ENCODE measurements around the gene NPAS2.

The NPAS2 gene

DNA sequence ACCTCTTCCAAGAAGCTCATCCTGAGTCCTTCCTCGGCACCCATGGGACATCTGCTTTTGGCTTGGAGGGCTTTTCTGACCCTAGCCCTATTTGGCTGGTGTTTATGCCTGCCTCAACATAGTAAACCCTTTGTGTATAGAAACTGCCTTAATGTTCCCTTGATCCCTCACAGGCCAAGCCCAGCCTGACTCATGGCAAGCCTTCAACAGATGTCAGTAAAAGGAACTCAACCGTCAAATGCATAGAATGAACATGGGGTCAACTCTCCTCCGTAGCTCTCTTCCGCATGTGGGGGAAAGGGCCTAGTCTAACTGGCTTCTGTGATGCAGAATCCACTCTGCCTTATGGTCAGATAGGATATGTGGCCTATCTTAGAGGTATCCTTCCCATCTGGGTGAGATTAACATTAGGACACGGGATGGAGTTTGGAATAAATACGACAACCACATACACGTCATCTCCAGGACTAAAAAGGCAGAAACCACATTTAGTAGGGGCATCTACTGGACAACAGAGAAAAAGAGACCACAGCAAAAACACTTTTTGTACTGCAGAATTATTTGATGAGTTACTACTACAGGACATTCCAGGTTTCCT, 2.5 kb upstream of the NPAS2 start:
- H3K4ac ChIP-seq (ENCODE audit: low read depth, low read length), result no peak overlapping the region
- no peaks in the 10 kb centered on the region for H3K36me3 ChIP-seq (ENCODE audit: control insufficient read depth in 1 of 2, insufficient read depth in 2 of 2, low read length in 2 of 2)
- H4K8ac ChIP-seq (ENCODE audit: low read depth, low read length), result no peak overlapping the region
- peaks cover 2% of the 10 kb centered on the region for H3K79me2 ChIP-seq (ENCODE audit: control insufficient read depth, insufficient read depth, low read length, poor library complexity)
- no peak overlapping the region for H3K18ac ChIP-seq (ENCODE audit: low read length)
- H3K4me3 ChIP-seq (ENCODE audit: low read depth, low read length), result no peak overlapping the region
- no CpG with 5 or more reads among the region's 7 CpGs for WGBS (ENCODE audit: extremely low coverage, insufficient coverage, insufficient read length)
- no peak for DNase-seq
- no peak overlapping the region for H3K4me2 ChIP-seq (ENCODE audit: low read length)
- no peak overlapping the region for H3K23ac ChIP-seq (ENCODE audit: low read length)
- peaks cover 18% of the 10 kb centered on the region for H3K27me3 ChIP-seq (ENCODE audit: insufficient read depth, low read length)
- no peak overlapping the region for H2AFZ ChIP-seq (ENCODE audit: insufficient read depth, low read length, poor library complexity)
- no peak overlapping the region for H3K14ac ChIP-seq (ENCODE audit: low read length)
- H3K9ac ChIP-seq (ENCODE audit: low read length), result no peak overlapping the region
- H3K4me1 ChIP-seq (ENCODE audit: control insufficient read depth in 1 of 2, insufficient read depth in 2 of 2, low read length in 2 of 2), result peaks cover 11 to 13% of the 10 kb centered on the region in 2 experiments
- H2BK5ac ChIP-seq (ENCODE audit: low read depth, low read length, poor library complexity), result no peak overlapping the region
- H2BK12ac ChIP-seq (ENCODE audit: low read length), result no peak overlapping the region
- no peak overlapping the region for H4K91ac ChIP-seq (ENCODE audit: low read depth, low read length)
- peaks cover 2% of the 10 kb centered on the region for H3K79me1 ChIP-seq (ENCODE audit: low read length)
- no peak overlapping the region for H3K27ac ChIP-seq (ENCODE audit: low read depth, low read length)
- H2BK120ac ChIP-seq (ENCODE audit: insufficient read depth, low read length, poor library complexity), result no peak overlapping the region
- peaks cover 1% of the 10 kb centered on the region for H3K9me3 ChIP-seq (ENCODE audit: insufficient read depth, low read depth, low read length)
- H2AK5ac ChIP-seq (ENCODE audit: low read length), result no peak overlapping the region
- no peak overlapping the region for H4K12ac ChIP-seq (ENCODE audit: low read depth, low read length)

DNA sequence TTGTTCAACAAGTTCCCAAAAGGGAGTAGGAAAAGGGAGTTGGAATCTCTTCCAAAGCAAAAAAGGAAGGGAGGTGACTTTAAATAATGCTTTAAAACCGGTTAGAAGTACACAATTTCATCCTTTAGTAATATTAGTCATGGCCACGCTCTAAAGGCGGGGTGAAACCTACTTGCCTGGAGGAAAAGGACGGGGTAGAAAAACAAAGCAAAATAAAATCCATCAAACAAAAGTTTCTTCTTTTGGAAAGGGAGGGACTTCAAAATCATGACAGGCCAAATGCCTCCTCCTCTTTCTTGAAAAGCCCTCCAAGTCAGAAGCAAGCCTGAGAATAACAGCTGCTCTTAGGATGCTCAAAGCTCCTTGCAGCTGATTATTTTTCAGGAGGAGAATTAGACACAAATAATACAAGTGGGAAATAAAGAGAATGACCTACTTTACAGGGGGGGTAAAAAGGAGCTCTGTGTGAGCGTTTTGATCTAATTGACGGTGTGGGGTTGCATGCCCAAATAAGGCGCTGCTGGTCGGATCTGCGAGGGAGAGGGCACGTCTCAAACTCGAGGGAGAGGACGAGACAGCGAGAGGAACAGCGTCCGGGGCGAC, 1.8 kb upstream of the NPAS2 start:
- Histone ChIP-seq H2BK12ac (ENCODE audit: low read length) (no peak overlapping the region), H2BK120ac (ENCODE audit: insufficient read depth, low read length, poor library complexity) (no peak overlapping the region), H3K14ac (ENCODE audit: low read length) (no peak overlapping the region), H3K9ac (ENCODE audit: low read length) (no peak overlapping the region), H4K91ac (ENCODE audit: low read depth, low read length) (no peak overlapping the region), H3K79me1 (ENCODE audit: low read length) (peaks cover 2% of the 10 kb centered on the region), H3K4me2 (ENCODE audit: low read length) (peak overlapping the region; percentile 96), H4K12ac (ENCODE audit: low read depth, low read length) (no peak overlapping the region), H3K4ac (ENCODE audit: low read depth, low read length) (no peak overlapping the region), H3K9me3 (ENCODE audit: insufficient read depth, low read depth, low read length) (peaks cover 1% of the 10 kb centered on the region), H2AFZ (ENCODE audit: insufficient read depth, low read length, poor library complexity) (peak overlapping the region; percentile 66), H3K27ac (ENCODE audit: low read depth, low read length) (no peak overlapping the region), H3K36me3 (ENCODE audit: control insufficient read depth in 1 of 2, insufficient read depth in 2 of 2, low read length in 2 of 2) (no peaks in the 10 kb centered on the region), H2AK5ac (ENCODE audit: low read length) (no peak overlapping the region), H3K18ac (ENCODE audit: low read length) (no peak overlapping the region), H3K23ac (ENCODE audit: low read length) (no peak overlapping the region), H3K27me3 (ENCODE audit: insufficient read depth, low read length) (peaks cover 21% of the 10 kb centered on the region), H3K4me3 (ENCODE audit: low read depth, low read length) (no peak overlapping the region), H3K4me1 (ENCODE audit: control insufficient read depth in 1 of 2, insufficient read depth in 2 of 2, low read length in 2 of 2) (peaks cover 11 to 13% of the 10 kb centered on the region in 2 experiments), H2BK5ac (ENCODE audit: low read depth, low read length, poor library complexity) (no peak overlapping the region), H4K8ac (ENCODE audit: low read depth, low read length) (no peak overlapping the region), H3K79me2 (ENCODE audit: control insufficient read depth, insufficient read depth, low read length, poor library complexity) (peaks cover 2% of the 10 kb centered on the region)
- WGBS (ENCODE audit: extremely low coverage, insufficient coverage, insufficient read length), result no CpG with 5 or more reads among the region's 16 CpGs
- no peak for DNase-seq

- H2BK12ac ChIP-seq (ENCODE audit: low read length), result peak overlapping the region; percentile 28
- no peak overlapping the region for H2AK5ac ChIP-seq (ENCODE audit: low read length)
- H3K4me2 ChIP-seq (ENCODE audit: low read length), result peak overlapping the region; percentile 96
- no peaks in the 10 kb centered on the region for H3K36me3 ChIP-seq (ENCODE audit: control insufficient read depth in 1 of 2, insufficient read depth in 2 of 2, low read length in 2 of 2)
- no peak overlapping the region for H3K23ac ChIP-seq (ENCODE audit: low read length)
- peak overlapping the region; percentile 69 for H3K4me3 ChIP-seq (ENCODE audit: low read depth, low read length)
- H4K12ac ChIP-seq (ENCODE audit: low read depth, low read length), result no peak overlapping the region
- H3K14ac ChIP-seq (ENCODE audit: low read length), result no peak overlapping the region
- peaks cover 2% of the 10 kb centered on the region for H3K79me2 ChIP-seq (ENCODE audit: control insufficient read depth, insufficient read depth, low read length, poor library complexity)
- DNase-seq, result peak in 1 of 2 donors; percentile 48
- H3K79me1 ChIP-seq (ENCODE audit: low read length), result peaks cover 2% of the 10 kb centered on the region
- no peak overlapping the region for H3K18ac ChIP-seq (ENCODE audit: low read length)
- H2BK5ac ChIP-seq (ENCODE audit: low read depth, low read length, poor library complexity), result no peak overlapping the region
- peak overlapping the region; percentile 59 for H2BK120ac ChIP-seq (ENCODE audit: insufficient read depth, low read length, poor library complexity)
- H3K4me1 ChIP-seq (ENCODE audit: control insufficient read depth in 1 of 2, insufficient read depth in 2 of 2, low read length in 2 of 2), result peaks cover 11 to 13% of the 10 kb centered on the region in 2 experiments
- peak overlapping the region; percentile 41 for H3K9ac ChIP-seq (ENCODE audit: low read length)
- H4K8ac ChIP-seq (ENCODE audit: low read depth, low read length), result peak overlapping the region; percentile 8
- H3K9me3 ChIP-seq (ENCODE audit: insufficient read depth, low read depth, low read length), result peaks cover 1% of the 10 kb centered on the region
- no peak overlapping the region for H4K91ac ChIP-seq (ENCODE audit: low read depth, low read length)
- H3K27me3 ChIP-seq (ENCODE audit: insufficient read depth, low read length), result peaks cover 21% of the 10 kb centered on the region
- H3K4ac ChIP-seq (ENCODE audit: low read depth, low read length), result no peak overlapping the region
- peak overlapping the region; percentile 66 for H2AFZ ChIP-seq (ENCODE audit: insufficient read depth, low read length, poor library complexity)
- no CpG with 5 or more reads among the region's 51 CpGs for WGBS (ENCODE audit: extremely low coverage, insufficient coverage, insufficient read length)
- no peak overlapping the region for H3K27ac ChIP-seq (ENCODE audit: low read depth, low read length)
Measured at GRCh38 chr2:100818606-100819369, 1.2 kb upstream of the NPAS2 start.

DNA sequence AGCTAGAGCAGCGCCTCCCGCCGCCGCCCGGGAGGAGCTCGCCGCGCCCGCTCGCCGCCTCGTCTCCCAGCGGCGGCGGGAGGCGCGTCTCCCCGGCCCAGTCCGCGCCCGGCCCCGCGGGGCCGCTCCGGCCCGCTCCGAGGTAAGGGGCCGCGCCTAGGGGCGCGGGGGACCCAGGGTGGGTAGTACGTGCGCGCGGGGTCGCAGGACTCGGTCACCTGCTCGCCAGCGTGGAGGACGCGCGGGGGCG, 259 bp downstream of the NPAS2 start:
- DNase-seq, result no peak
- Histone ChIP-seq H3K27ac (ENCODE audit: low read depth, low read length) (no peak overlapping the region), H2AK5ac (ENCODE audit: low read length) (no peak overlapping the region), H3K4ac (ENCODE audit: low read depth, low read length) (no peak overlapping the region), H3K14ac (ENCODE audit: low read length) (no peak overlapping the region), H3K9me3 (ENCODE audit: insufficient read depth, low read depth, low read length) (peaks cover 1% of the 10 kb centered on the region), H3K4me3 (ENCODE audit: low read depth, low read length) (peak overlapping the region; percentile 63), H2AFZ (ENCODE audit: insufficient read depth, low read length, poor library complexity) (peak overlapping the region; percentile 10), H3K27me3 (ENCODE audit: insufficient read depth, low read length) (peaks cover 21% of the 10 kb centered on the region), H3K18ac (ENCODE audit: low read length) (peak overlapping the region; percentile 39), H3K4me1 (ENCODE audit: control insufficient read depth in 1 of 2, insufficient read depth in 2 of 2, low read length in 2 of 2) (peaks cover 11 to 13% of the 10 kb centered on the region in 2 experiments), H2BK12ac (ENCODE audit: low read length) (no peak overlapping the region), H2BK5ac (ENCODE audit: low read depth, low read length, poor library complexity) (no peak overlapping the region), H4K12ac (ENCODE audit: low read depth, low read length) (no peak overlapping the region), H3K79me1 (ENCODE audit: low read length) (peaks cover 2% of the 10 kb centered on the region), H4K91ac (ENCODE audit: low read depth, low read length) (no peak overlapping the region), H3K36me3 (ENCODE audit: control insufficient read depth in 1 of 2, insufficient read depth in 2 of 2, low read length in 2 of 2) (no peaks in the 10 kb centered on the region), H3K79me2 (ENCODE audit: control insufficient read depth, insufficient read depth, low read length, poor library complexity) (peaks cover 2% of the 10 kb centered on the region), H3K9ac (ENCODE audit: low read length) (no peak overlapping the region), H3K4me2 (ENCODE audit: low read length) (peak overlapping the region; percentile 96), H3K23ac (ENCODE audit: low read length) (no peak overlapping the region), H2BK120ac (ENCODE audit: insufficient read depth, low read length, poor library complexity) (no peak overlapping the region), H4K8ac (ENCODE audit: low read depth, low read length) (no peak overlapping the region)
- no CpG with 5 or more reads among the region's 43 CpGs for WGBS (ENCODE audit: extremely low coverage, insufficient coverage, insufficient read length)
